Tibial nerve (tissue), 4 donors: ENCODE measurements around the gene FBXL19. TPM values are rescaled to one million over a fixed set of nuclear protein-coding genes. Genes with fewer than 3 reads are reported as not detected.

ENCODE experiments used
- DNase-seq, 2 donors: peaks; one replicate each; pipeline ENCODE4 v3.0.0-alpha.2; 2019; ENCODE audit warnings: low spot score in 2 of 2
- H3K27ac ChIP-seq, 4 donors: fragments of 200-600 bp; sonication (generic) in 3 of 4; one replicate each; pipeline ENCODE4 v1.5.1; 2017 to 2019; ENCODE audit warnings: mild to moderate bottlenecking in 1 of 4
- H3K27me3 ChIP-seq, 2 donors: fragments of 200-600 bp; sonication (generic) in 1 of 2; one replicate each; pipeline versions ENCODE4 v1.5.1 to v1.6.0; 2017 to 2019
- H3K36me3 ChIP-seq, 3 donors: fragments of 200-600 bp; sonication (generic); one replicate each; pipeline ENCODE4 v1.5.1; 2018 to 2019
- H3K4me1 ChIP-seq, 4 donors: fragments of 200-600 bp; sonication (generic) in 3 of 4; one replicate each; pipeline ENCODE4 v1.5.1; 2017 to 2019
- H3K4me3 ChIP-seq, 4 donors: fragments of 200-600 bp; sonication (generic) in 3 of 4; one replicate each; pipeline ENCODE4 v1.5.1; 2017 to 2019; ENCODE audit warnings: mild to moderate bottlenecking in 1 of 4, moderate library complexity in 1 of 4
- H3K9me3 ChIP-seq, 4 donors: fragments of 200-600 bp; sonication (generic) in 3 of 4; one replicate each; pipeline ENCODE4 v1.5.1; 2017 to 2019
- EP300 ChIP-seq, 2 donors: sonication (generic); formaldehyde crosslinking; IDR thresholded peaks; one replicate each; pipeline ENCODE4 v1.6.1; 2017; ENCODE audit warnings: antibody characterized with exemption in 2 of 2, mild to moderate bottlenecking in 1 of 2
- POLR2A ChIP-seq, 2 donors: fragments of 450-650 bp; IDR thresholded peaks; one replicate each; pipeline ENCODE4 v1.6.1; 2017; ENCODE audit warnings: antibody characterized with exemption in 2 of 2, mild to moderate bottlenecking in 2 of 2, moderate library complexity in 2 of 2
- WGBS, 2 donors: methylation state at CpG; one replicate each; pipeline ENCODE4 v1.1.5; 2018; 5-methylcytosine and 5-hydroxymethylcytosine counted together
- total RNA-seq, 4 donors: library from RNA; depleted of rRNA; stranded (reverse); fragments of >200 nt; gene quantifications; one replicate each; pipeline ENCODE4 v1.1.0, GENCODE V29; 2016
- TF ChIP-seq, protein P1 (sequence below), 5 experiments: fragments of 200-600 bp in 3 of 5; fragments of 450-650 bp in 2 of 5; sonication (generic) in 3 of 5; IDR thresholded peaks; one replicate each; pipeline ENCODE4 v1.5.1; 2016 to 2019; ENCODE audit warnings: antibody characterized with exemption in 5 of 5, mild to moderate bottlenecking in 3 of 5, moderate library complexity in 2 of 5

The FBXL19 gene
- total RNA-seq, 4 donors from 2014 or later, result 7.4 to 25.8 (median 16.7) TPM

DNA sequence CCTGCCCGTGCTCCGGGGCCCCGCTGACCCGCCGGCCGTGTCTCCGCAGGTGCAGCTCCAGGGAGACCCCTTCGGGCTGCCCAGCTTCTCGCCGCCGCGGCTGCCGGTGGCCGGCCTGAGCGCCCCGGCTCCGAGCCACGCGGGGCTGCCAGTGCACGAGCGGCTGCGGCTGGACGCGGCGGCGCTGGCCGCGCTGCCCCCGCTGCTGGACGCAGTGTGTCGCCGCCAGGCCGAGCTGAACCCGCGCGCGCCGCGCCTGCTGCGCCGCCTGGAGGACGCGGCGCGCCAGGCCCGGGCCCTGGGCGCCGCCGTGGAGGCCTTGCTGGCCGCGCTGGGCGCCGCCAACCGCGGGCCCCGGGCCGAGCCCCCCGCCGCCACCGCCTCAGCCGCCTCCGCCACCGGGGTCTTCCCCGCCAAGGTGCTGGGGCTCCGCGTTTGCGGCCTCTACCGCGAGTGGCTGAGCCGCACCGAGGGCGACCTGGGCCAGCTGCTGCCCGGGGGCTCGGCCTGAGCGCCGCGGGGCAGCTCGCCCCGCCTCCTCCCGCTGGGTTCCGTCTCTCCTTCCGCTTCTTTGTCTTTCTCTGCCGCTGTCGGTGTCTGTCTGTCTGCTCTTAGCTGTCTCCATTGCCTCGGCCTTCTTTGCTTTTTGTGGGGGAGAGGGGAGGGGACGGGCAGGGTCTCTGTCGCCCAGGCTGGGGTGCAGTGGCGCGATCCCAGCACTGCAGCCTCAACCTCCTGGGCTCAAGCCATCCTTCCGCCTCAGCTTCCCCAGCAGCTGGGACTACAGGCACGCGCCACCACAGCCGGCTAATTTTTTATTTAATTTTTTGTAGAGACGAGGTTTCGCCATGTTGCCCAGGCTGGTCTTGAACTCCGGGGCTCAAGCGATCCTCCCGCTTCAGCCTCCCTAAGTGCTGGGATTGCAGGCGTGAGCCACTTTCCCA, 21.1 kb upstream of the FBXL19 start:
- peaks cover 0 to 37% (median 11%) of the 10 kb centered on the region in 4 donors for H3K4me1 ChIP-seq
- 18 to 22% methylated on average over 39 to 52 of the region's 99 CpGs for WGBS, 2 donors
- H3K36me3 ChIP-seq, result no peaks in the 10 kb centered on the region
- no peaks in the 10 kb centered on the region for H3K9me3 ChIP-seq
- H3K27ac ChIP-seq, result peak overlapping the region; percentile 87 to 92 (median 89)
- H3K27me3 ChIP-seq, result no peaks in the 10 kb centered on the region
- DNase-seq, result peak in 1 of 2 donors; percentile 32
- TF ChIP-seq POLR2A (IDR thresholded peaks at IDR 0.05), result peak in 1 of 2 donors; percentile 4
- TF ChIP-seq, protein P1, sequence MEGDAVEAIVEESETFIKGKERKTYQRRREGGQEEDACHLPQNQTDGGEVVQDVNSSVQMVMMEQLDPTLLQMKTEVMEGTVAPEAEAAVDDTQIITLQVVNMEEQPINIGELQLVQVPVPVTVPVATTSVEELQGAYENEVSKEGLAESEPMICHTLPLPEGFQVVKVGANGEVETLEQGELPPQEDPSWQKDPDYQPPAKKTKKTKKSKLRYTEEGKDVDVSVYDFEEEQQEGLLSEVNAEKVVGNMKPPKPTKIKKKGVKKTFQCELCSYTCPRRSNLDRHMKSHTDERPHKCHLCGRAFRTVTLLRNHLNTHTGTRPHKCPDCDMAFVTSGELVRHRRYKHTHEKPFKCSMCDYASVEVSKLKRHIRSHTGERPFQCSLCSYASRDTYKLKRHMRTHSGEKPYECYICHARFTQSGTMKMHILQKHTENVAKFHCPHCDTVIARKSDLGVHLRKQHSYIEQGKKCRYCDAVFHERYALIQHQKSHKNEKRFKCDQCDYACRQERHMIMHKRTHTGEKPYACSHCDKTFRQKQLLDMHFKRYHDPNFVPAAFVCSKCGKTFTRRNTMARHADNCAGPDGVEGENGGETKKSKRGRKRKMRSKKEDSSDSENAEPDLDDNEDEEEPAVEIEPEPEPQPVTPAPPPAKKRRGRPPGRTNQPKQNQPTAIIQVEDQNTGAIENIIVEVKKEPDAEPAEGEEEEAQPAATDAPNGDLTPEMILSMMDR (IDR thresholded peaks at IDR 0.05), result peak in 4 of 5 experiments; percentile 40 to 89 (median 82)
- TF ChIP-seq EP300 (IDR thresholded peaks at IDR 0.05), result no peak
- peak overlapping the region; percentile 27 to 61 (median 54) for H3K4me3 ChIP-seq

DNA sequence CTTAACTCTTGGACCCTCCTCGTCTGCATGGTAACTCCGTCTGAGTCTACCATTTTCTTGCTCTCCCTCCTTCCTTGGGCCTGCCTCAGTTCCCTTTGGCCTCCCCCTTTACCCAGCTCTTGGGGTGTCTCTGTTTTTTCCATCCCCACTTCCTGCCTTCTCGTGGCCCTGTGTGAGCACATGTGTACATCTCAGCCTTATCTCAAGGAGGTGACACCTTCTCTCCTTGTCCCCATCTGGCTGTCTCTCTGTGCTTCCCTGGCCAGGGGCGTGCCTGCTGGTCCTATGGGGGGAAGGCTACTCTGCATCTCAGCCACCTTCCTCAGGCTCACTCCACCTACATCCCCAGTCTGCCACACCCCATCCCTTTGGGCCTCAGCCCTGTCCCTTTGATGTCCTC, 20.4 kb upstream of the FBXL19 start:
- H3K27ac ChIP-seq, result peak overlapping the region in 3 of 4 donors; percentile 87 to 92 (median 88)
- TF ChIP-seq, protein P1 (IDR thresholded peaks at IDR 0.05), result no peak
- TF ChIP-seq EP300 (IDR thresholded peaks at IDR 0.05), result no peak
- no peak for TF ChIP-seq POLR2A (IDR thresholded peaks at IDR 0.05)
- no peaks in the 10 kb centered on the region for H3K9me3 ChIP-seq
- no peaks in the 10 kb centered on the region for H3K27me3 ChIP-seq
- H3K4me3 ChIP-seq, result peak overlapping the region in 1 of 4 donors; percentile 60
- WGBS, 2 donors, result 81 to 87% methylated on average over 4 of the region's 4 CpGs
- peaks cover 0 to 33% (median 10%) of the 10 kb centered on the region in 4 donors for H3K4me1 ChIP-seq
- no peak for DNase-seq
- no peaks in the 10 kb centered on the region for H3K36me3 ChIP-seq

DNA sequence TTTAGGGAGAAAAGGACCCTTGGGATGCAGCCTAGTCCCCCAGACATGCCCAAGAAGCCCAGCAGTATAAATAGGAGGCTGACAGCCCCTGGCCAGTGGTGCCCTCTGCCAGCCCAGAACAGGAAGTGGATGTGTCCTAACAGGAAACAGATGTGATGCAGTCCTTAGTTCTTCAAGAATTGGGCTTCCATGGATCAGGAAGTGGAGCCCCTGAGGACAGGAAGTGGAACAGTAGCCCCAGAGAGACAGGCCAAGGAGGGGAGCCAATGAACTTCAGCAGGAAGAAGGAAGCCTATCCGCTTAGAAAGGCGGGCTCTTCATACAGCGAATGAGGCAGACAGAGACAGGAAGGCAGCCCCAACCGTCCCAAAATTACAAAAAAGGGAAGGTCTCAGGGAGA, 19.8 kb upstream of the FBXL19 start:
- WGBS, 2 donors, result 69 to 81% methylated on average over 4 of the region's 4 CpGs
- peak overlapping the region in 3 of 4 donors; percentile 21 to 92 (median 87) for H3K27ac ChIP-seq
- H3K27me3 ChIP-seq, result no peaks in the 10 kb centered on the region
- H3K4me3 ChIP-seq, result no peak overlapping the region
- peaks cover 0 to 33% (median 10%) of the 10 kb centered on the region in 4 donors for H3K4me1 ChIP-seq
- TF ChIP-seq POLR2A (IDR thresholded peaks at IDR 0.05) (peak in 1 of 2 donors; percentile 7), EP300 (IDR thresholded peaks at IDR 0.05) (peak in 1 of 2 donors; percentile 45)
- TF ChIP-seq, protein P1 (IDR thresholded peaks at IDR 0.05), result no peak
- DNase-seq, result no peak
- H3K36me3 ChIP-seq, result no peaks in the 10 kb centered on the region
- no peaks in the 10 kb centered on the region for H3K9me3 ChIP-seq

DNA sequence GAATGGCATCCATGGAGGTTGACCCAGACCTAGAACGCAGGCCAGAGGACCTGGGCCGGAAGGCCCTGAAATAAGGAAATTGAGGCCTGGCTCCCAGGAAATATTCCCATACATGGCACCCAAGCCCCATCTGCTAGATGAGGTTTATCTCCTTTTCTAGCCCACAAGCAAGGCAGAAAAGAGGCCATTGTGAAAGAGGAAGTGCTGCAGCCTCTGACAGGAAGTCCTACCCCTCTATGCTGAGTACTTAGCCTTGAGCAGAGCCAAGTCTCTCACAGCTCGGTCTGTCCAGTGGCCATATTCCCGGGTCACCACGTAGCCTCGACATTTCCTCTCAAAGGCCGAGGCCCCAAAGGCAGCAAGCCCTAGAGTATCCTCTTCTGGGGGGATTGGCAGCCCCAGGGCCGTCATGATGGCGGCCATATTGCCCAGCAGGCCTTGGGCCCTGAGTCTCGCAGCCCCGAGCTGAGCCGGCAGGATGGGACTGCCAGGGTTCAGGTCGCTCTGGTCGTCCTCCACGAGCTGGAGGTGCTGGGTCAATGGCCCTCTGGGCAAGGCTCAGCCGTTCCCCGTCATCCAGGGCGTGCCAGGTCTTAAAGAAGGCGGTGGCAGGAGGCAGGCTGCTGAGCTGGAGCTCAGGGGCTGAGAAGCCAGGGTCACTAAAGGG, 19.1 kb upstream of the FBXL19 start:
- Histone ChIP-seq H3K4me1 (peaks cover 0 to 33% (median 10%) of the 10 kb centered on the region in 4 donors), H3K4me3 (no peak overlapping the region), H3K36me3 (no peaks in the 10 kb centered on the region), H3K9me3 (no peaks in the 10 kb centered on the region), H3K27me3 (no peaks in the 10 kb centered on the region), H3K27ac (peak overlapping the region in 3 of 4 donors; percentile 21 to 92 (median 87))
- TF ChIP-seq EP300 (IDR thresholded peaks at IDR 0.05) (no peak), POLR2A (IDR thresholded peaks at IDR 0.05) (no peak)
- TF ChIP-seq, protein P1 (IDR thresholded peaks at IDR 0.05), result no peak
- DNase-seq, result no peak
- WGBS, 2 donors, result 83 to 86% methylated on average over 15 to 19 of the region's 19 CpGs
